Adrenal gland (tissue), 5 donors: ENCODE measurements around the gene CYP3A7.

Experiments used
- CTCF ChIP-seq, 6 experiments: fragments of 450-650 bp in 4 of 6; fragments of 200-600 bp in 2 of 6; sonication (generic) in 1 of 6; IDR thresholded peaks; 1 replicate in 5 of 6; 2 replicates in 1 of 6; pipeline versions ENCODE4 v1.5.1 to v1.8.0; 2016 to 2021; ENCODE audit warnings: antibody characterized with exemption in 6 of 6, mild to moderate bottlenecking in 2 of 6, moderate library complexity in 1 of 6
- POLR2A ChIP-seq, 2 donors: fragments of 450-650 bp; IDR thresholded peaks; one replicate each; pipeline ENCODE4 v1.6.1; 2017; ENCODE audit warnings: antibody characterized with exemption in 2 of 2, mild to moderate bottlenecking in 2 of 2, moderate library complexity in 1 of 2
- donor health status: DM: no; HTN: no; CAD: no.

GRCh38 chr7:99677013-99677647, 57.9 kb downstream of the CYP3A7 start:
- TF ChIP-seq POLR2A (IDR thresholded peaks at IDR 0.05) (no peak), CTCF (IDR thresholded peaks at IDR 0.05) (no peak)
